Activated CD8-positive, alpha-beta memory T cell treated with anti-CD3 and anti-CD28 coated beads, Interleukin-2, amount 10 ng/mL, durations not matched to agents 7 days and 5 days (primary cell): ENCODE measurements around the gene CA10. TPM values are rescaled to one million over a fixed set of nuclear protein-coding genes. Genes with fewer than 3 reads are reported as not detected.

Source experiments
- ATAC-seq: fragments of 150-1000 bp; cut with Tn5 transposase; one replicate; pipeline ENCODE4 v1.10.0; 2021; ENCODE audit warnings: moderate library complexity
- CTCF ChIA-PET: fragments of 350-600 bp; sonication (Branson Sonifier 250); formaldehyde crosslinking; loops from one replicate; lab custom pipeline; 2021; ENCODE audit warnings: antibody characterized with exemption; lab: Charles Lee
- DNase-seq: peaks from one replicate; pipeline ENCODE4 v3.0.0-alpha.2; 2020
- H3K27ac Mint-ChIP-seq: one replicate; pipeline ENCODE4 v1.8.0; 2021; ENCODE audit warnings: mild to moderate bottlenecking, mixed read lengths
- H3K27me3 Mint-ChIP-seq: one replicate; pipeline ENCODE4 v1.8.0; 2021; ENCODE audit warnings: mixed read lengths
- H3K36me3 Mint-ChIP-seq: one replicate; pipeline ENCODE4 v1.8.0; 2021; ENCODE audit warnings: mild to moderate bottlenecking, mixed read lengths
- H3K4me1 Mint-ChIP-seq: one replicate; pipeline ENCODE4 v1.8.0; 2021; ENCODE audit warnings: mixed read lengths
- H3K4me3 Mint-ChIP-seq: one replicate; pipeline ENCODE4 v1.8.0; 2021; ENCODE audit warnings: mild to moderate bottlenecking, moderate library complexity, mixed read lengths
- H3K9me3 Mint-ChIP-seq: one replicate; pipeline ENCODE4 v1.8.0; 2022; ENCODE audit warnings: low read depth, mixed read lengths
- total RNA-seq, 2 experiments: library from RNA; stranded (reverse); gene quantifications; one replicate each; pipeline ENCODE4 v1.2.3, GENCODE V29; 2021

The CA10 gene
- total RNA-seq, 2 experiments from 2014 or later, result 0.09 to 0.30 TPM

DNA sequence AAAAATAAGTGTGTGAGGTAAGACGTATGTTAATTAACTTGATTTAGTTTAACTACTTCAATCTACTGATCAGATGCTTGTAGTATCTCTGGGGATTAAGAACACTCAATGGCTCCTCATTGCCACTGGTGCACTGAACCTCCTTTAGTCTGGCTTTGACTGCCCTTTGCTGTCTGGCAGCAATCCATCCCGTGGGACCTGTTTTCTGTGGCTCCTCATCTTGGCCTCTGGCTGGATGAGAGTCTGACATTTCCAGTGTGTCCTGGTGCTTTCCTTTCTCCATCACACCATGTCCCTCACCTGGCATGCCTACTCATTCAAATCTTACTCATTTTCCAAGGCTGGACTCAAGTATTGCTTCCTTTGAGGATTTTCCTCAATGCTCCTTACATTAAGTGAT is 212.2 kb downstream of the CA10 start:
- CTCF ChIA-PET, result no interaction called here
- Mint-ChIP-seq H3K9me3 (no peaks in the 10 kb centered on the region), H3K27ac (no peak overlapping the region), H3K27me3 (no peaks in the 10 kb centered on the region), H3K4me1 (no peaks in the 10 kb centered on the region), H3K36me3 (no peaks in the 10 kb centered on the region), H3K4me3 (no peak overlapping the region)
- no peak for ATAC-seq
- no peak for DNase-seq

DNA sequence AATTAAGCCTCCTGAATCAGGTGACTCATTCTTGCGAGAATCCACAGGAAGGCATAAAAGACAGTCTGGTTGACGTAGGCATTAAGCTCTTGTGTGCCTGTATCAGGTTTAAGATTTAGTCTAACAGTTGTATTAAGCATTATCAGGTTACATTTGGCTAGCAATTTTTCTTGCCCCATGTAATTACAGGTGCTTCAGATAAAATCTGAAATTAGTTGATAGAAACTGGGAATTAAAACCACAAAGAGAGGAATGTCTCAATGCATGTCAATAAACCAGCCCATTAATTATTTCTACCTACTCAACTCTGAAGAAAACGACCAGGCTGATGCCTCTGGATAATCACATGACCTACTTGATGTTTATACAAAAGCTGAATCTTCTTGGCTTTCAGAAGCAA is 217.2 kb downstream of the CA10 start:
- Mint-ChIP-seq H3K4me1 (no peaks in the 10 kb centered on the region), H3K36me3 (no peaks in the 10 kb centered on the region), H3K27me3 (no peaks in the 10 kb centered on the region), H3K9me3 (peaks cover under 1% of the 10 kb centered on the region), H3K27ac (no peak overlapping the region), H3K4me3 (no peak overlapping the region)
- ATAC-seq, result no peak
- CTCF ChIA-PET, result no interaction called here
- DNase-seq, result no peak

GRCh38 chr17:51937264-51937663 is 221.2 kb downstream of the CA10 start:
- Mint-ChIP-seq H3K27ac (no peak overlapping the region), H3K9me3 (peaks cover 2% of the 10 kb centered on the region), H3K27me3 (no peaks in the 10 kb centered on the region), H3K36me3 (no peaks in the 10 kb centered on the region), H3K4me1 (no peaks in the 10 kb centered on the region), H3K4me3 (no peak overlapping the region)
- CTCF ChIA-PET, result no interaction called here
- ATAC-seq (no peak), DNase-seq (no peak)

DNA sequence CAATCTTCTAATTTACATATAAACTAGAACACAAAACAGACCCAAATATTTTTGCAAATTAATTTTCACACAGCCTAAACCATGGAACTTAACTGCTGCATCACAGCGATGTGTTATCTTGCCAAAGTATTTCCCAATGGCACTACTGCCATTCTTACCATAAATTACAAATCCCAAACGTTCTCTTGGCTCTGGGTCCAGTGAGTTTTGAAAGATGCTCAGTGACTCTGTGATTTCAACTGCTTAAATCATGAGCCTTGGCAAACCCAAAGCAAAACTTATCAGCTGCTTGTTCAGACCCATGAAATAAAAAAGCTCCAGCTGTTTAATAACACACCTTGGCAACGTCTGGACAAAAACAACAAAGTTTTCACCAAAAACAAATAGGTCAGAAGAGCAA is 223.0 kb downstream of the CA10 start:
- CTCF ChIA-PET, result no interaction called here
- H3K27ac Mint-ChIP-seq, result no peak overlapping the region
- no peaks in the 10 kb centered on the region for H3K4me1 Mint-ChIP-seq
- H3K9me3 Mint-ChIP-seq, result peaks cover 4% of the 10 kb centered on the region
- no peak overlapping the region for H3K4me3 Mint-ChIP-seq
- no peaks in the 10 kb centered on the region for H3K27me3 Mint-ChIP-seq
- DNase-seq (no peak), ATAC-seq (no peak)
- no peaks in the 10 kb centered on the region for H3K36me3 Mint-ChIP-seq

DNA sequence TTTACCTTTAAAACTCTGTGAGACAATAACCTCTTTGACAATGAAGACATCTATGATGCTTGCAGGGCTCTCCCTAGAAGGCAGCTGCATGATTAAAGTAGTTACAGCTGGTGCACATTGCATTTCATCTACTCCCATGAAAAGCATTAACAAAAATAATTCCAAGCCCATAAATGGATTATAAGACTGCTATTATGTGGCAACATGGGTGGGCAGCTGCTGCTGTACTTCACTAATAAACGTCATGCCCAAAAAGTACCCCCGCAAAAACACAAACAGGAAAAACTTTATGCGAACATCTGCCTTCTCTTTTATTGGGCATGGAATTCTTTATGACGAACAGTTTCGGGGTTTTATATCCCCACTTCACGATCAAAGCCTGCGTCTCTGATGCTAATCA is 224.9 kb downstream of the CA10 start:
- CTCF ChIA-PET, result no interaction called here
- H3K36me3 Mint-ChIP-seq, result no peaks in the 10 kb centered on the region

DNA sequence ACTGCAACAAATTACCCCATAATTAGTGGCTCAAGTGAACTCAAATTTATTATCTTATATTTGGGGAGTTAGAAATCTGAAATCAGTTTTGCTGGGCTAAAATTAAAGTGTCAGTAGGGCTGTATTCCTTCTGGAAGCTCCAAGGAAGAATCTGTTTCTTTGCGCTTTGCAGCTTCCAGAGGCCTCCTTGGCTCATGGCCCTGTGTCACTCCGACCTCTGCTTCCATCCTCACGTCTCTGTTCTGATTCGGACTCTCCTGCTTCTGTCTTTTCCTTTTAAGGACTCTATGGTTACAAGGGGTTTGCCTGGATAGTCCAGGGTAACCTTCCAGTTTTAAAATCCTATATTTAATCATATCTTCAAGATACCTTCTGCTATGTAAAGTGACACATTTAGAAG is 232.1 kb downstream of the CA10 start:
- no peaks in the 10 kb centered on the region for H3K36me3 Mint-ChIP-seq
- H3K4me1 Mint-ChIP-seq, result no peaks in the 10 kb centered on the region
- no peak for DNase-seq
- ATAC-seq, result no peak
- H3K27me3 Mint-ChIP-seq, result no peaks in the 10 kb centered on the region
- no peak overlapping the region for H3K27ac Mint-ChIP-seq
- CTCF ChIA-PET, result no interaction called here
- peaks cover 2% of the 10 kb centered on the region for H3K9me3 Mint-ChIP-seq
- no peak overlapping the region for H3K4me3 Mint-ChIP-seq

More for the DNA sequence above, 224.9 kb downstream of the CA10 start:
- ATAC-seq (no peak), DNase-seq (no peak)
- Mint-ChIP-seq H3K27me3 (no peaks in the 10 kb centered on the region), H3K4me3 (no peak overlapping the region), H3K27ac (no peak overlapping the region), H3K4me1 (no peaks in the 10 kb centered on the region), H3K9me3 (peaks cover 4% of the 10 kb centered on the region)

DNA sequence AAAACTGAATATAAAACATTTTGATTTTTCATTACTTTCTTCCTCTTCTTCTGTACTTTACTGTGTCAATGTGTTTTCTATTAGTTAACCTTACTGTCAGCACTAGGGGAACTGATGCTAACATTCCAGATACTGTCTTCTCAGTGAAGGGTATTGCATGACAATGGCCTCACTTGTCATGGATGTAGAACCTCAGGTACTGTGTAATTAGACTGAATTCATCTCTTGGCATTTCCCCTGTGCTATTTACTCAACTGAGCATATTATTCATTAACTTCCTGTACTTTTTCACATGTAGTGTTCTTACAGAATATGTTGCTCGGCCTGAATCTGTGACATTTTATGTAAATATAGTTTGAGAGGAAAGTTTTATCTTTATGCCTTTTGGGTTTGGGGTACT is 237.0 kb downstream of the CA10 start:
- no peaks in the 10 kb centered on the region for H3K27me3 Mint-ChIP-seq
- H3K4me3 Mint-ChIP-seq, result no peak overlapping the region
- H3K4me1 Mint-ChIP-seq, result no peaks in the 10 kb centered on the region
- DNase-seq (no peak), ATAC-seq (no peak)
- H3K9me3 Mint-ChIP-seq, result peaks cover 2% of the 10 kb centered on the region
- CTCF ChIA-PET, result no interaction called here
- no peaks in the 10 kb centered on the region for H3K36me3 Mint-ChIP-seq
- no peak overlapping the region for H3K27ac Mint-ChIP-seq

GRCh38 chr17:51914577-51914976 is 243.9 kb downstream of the CA10 start:
- CTCF ChIA-PET, result no interaction called here
- no peaks in the 10 kb centered on the region for H3K4me1 Mint-ChIP-seq
- H3K9me3 Mint-ChIP-seq, result peaks cover 2% of the 10 kb centered on the region
- DNase-seq, result no peak
- ATAC-seq, result no peak
- H3K4me3 Mint-ChIP-seq, result no peak overlapping the region
- H3K36me3 Mint-ChIP-seq, result no peaks in the 10 kb centered on the region
- H3K27me3 Mint-ChIP-seq, result no peaks in the 10 kb centered on the region
- H3K27ac Mint-ChIP-seq, result no peak overlapping the region

DNA sequence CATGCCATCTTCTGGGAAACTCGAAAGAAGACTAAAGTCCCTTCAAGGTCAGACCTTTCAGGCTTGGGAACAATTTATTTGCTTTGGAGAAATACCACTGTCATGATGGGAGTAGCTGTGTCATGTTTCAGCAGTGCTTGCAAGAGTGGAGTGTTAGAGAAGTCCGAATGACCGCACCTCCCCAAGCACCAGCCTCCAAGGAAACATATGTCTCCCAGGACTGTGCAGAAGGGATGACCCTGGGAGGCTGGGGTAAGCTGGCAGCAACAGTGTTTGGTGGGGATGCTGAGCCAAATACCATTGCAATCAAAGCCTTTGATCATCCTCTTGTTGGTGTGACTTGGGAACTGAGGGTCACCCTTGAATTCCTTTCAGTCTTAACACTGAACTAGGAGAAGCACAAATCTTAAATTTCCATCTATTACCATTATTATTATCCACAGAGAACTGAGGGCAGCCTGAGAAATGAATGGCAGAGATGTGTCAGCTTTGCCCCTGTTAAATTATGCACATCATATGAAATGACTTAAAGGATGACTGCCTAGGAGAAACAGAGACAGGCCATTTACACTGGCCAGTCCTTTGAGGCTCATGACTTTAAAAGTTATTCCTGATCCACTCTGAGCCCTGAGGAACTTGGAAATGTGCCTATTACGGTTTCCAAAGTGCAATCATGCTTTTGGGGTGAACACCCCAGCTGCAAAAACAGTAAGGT is 244.9 kb downstream of the CA10 start:
- Mint-ChIP-seq H3K4me3 (no peak overlapping the region), H3K9me3 (peaks cover 2% of the 10 kb centered on the region), H3K27me3 (no peaks in the 10 kb centered on the region), H3K4me1 (no peaks in the 10 kb centered on the region), H3K36me3 (no peaks in the 10 kb centered on the region), H3K27ac (no peak overlapping the region)
- CTCF ChIA-PET, result no interaction called here
- DNase-seq, result no peak
- no peak for ATAC-seq

DNA sequence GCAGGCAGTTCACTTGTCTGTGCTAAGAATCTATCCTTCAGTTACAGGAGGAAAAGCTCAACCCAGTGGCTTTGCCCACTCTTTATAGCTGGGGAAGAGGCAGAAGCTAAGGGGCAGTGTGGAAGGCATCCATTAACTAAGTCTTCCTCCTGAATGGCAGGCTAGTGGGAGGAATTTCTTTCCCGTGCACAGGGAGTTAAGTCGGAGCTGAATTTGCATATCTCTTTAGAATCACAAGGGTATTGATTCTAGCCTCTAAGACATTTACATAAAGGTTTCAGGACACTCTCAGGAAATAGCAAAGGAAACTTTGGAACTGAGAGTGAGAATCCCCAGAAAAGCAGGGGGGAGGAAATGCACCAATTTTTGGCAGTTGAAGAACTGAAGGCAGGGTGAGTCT is 245.6 kb downstream of the CA10 start:
- no peak for ATAC-seq
- Mint-ChIP-seq H3K4me3 (no peak overlapping the region), H3K27ac (no peak overlapping the region), H3K36me3 (no peaks in the 10 kb centered on the region), H3K4me1 (no peaks in the 10 kb centered on the region), H3K27me3 (no peaks in the 10 kb centered on the region), H3K9me3 (peaks cover 2% of the 10 kb centered on the region)
- CTCF ChIA-PET, result no interaction called here
- no peak for DNase-seq

DNA sequence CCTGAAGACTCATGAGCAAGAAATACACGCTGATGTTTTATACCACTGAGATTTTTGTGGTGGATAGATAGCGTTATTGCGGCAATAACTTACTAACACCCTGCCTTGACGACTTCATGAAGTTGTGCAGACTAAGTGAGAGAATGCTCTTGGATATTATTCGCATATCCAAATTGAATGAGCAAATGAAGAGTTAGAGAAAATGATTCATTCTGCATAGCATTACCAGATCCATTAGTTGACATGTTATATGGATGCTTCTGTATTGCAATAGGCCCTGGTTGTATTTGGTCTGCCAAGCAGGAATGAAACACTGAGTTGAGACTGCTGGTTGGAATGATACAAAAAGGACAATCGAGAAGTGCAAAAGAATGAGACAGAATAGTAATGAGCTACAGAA is 247.3 kb downstream of the CA10 start:
- ATAC-seq, result no peak

DNA sequence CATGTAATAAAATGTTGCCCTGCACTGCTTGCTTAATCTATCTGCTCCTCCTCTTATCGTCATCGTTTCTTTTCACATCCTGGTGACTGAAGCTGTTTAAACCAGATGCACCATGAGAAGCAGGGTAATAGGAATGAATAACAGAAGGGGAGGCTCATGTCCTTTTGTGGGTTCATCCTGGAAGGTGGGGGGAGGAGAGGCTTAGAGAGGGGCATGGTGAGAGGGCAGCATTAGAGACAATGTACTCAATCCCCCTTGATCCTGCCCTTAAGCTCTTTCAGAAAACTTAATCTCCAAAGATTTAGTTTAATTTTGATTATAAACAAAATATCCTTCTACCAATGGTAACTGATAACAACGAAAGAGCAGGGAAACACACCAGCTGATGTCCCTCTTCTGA is 248.5 kb downstream of the CA10 start:
- H3K27me3 Mint-ChIP-seq, result no peaks in the 10 kb centered on the region
- CTCF ChIA-PET, result no interaction called here
- no peak for DNase-seq
- no peak overlapping the region for H3K27ac Mint-ChIP-seq
- no peak for ATAC-seq
- H3K9me3 Mint-ChIP-seq, result peaks cover 2% of the 10 kb centered on the region
- no peaks in the 10 kb centered on the region for H3K36me3 Mint-ChIP-seq
- H3K4me1 Mint-ChIP-seq, result no peaks in the 10 kb centered on the region
- H3K4me3 Mint-ChIP-seq, result no peak overlapping the region

More for the DNA sequence above, 247.3 kb downstream of the CA10 start:
- Mint-ChIP-seq H3K36me3 (no peaks in the 10 kb centered on the region), H3K27me3 (no peaks in the 10 kb centered on the region), H3K9me3 (peaks cover 2% of the 10 kb centered on the region), H3K27ac (no peak overlapping the region), H3K4me1 (no peaks in the 10 kb centered on the region), H3K4me3 (no peak overlapping the region)
- DNase-seq, result no peak
- CTCF ChIA-PET, result interaction anchor here (0.8 kb wide), 1 partner anchor 30 kb away, joined by 3 read pairs; no protein-coding TSS in a partner anchor

DNA sequence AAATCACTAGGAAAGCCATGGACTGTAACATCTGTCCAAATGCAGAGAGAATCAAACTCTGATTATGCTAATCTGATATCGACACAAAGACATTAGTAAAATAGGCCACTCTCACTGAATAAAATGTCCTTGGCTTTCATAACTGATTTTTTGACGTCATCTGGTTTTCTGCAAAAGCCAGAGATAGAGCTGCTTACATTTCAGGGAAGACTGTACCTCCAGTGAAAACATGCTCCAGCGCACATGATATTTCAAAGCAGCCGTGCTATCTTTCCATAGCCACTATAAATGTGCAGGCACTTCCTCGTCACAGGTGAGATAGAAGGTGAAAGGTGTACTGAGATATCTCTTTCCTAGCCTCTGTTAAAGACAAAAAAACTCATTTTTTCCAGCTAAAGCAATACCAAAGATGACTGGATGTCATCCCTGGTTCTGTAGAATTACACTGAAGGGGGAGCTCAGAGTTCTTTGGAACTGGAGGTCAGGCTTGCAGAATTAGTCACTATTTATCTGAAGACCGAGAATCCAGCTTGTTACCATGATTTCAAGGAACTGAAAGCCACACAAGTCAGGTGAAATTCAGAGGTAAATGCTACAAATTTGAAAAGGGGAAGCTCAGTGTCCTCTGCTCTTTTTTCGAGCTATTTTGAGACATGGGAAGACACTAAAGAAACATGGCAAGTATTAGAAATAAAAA is 249.5 kb downstream of the CA10 start:
- Mint-ChIP-seq H3K4me3 (no peak overlapping the region), H3K27me3 (no peaks in the 10 kb centered on the region), H3K4me1 (no peaks in the 10 kb centered on the region), H3K27ac (no peak overlapping the region), H3K36me3 (no peaks in the 10 kb centered on the region), H3K9me3 (peaks cover 2% of the 10 kb centered on the region)
- ATAC-seq, result no peak
- CTCF ChIA-PET, result no interaction called here
- no peak for DNase-seq

DNA sequence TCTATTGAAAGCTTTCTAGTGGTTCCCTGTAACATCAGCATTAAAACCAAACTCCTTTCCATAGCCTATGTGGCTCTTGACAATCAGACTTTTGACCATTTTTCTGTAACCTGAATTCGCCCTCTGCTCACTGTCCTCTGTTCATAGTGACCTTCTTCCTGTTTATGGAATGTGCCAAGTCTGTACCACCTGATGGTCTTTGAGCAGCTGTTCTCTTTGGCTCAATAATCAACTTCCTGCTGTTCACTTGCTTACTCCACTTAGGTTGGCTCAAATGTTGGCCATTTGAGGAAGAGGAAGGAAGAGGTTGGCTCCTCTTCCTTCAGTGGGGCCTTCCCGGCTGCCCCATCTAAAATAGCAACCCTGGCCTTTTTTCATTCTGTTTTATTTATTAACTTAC is 251.5 kb downstream of the CA10 start:
- H3K27me3 Mint-ChIP-seq, result no peaks in the 10 kb centered on the region

More for the DNA sequence above, 251.5 kb downstream of the CA10 start:
- CTCF ChIA-PET, result no interaction called here
- DNase-seq (no peak), ATAC-seq (no peak)
- Mint-ChIP-seq H3K4me1 (no peaks in the 10 kb centered on the region), H3K9me3 (peaks cover 2% of the 10 kb centered on the region), H3K27ac (no peak overlapping the region), H3K36me3 (no peaks in the 10 kb centered on the region), H3K4me3 (no peak overlapping the region)
